GM19438 (cell line): ENCODE measurements around the gene GPR176.

Experiments used
- ATAC-seq: cut with Tn5 transposase; IDR thresholded peaks from one replicate; pipeline ENCODE4 v1.9.1; 2021; ENCODE audit warnings: low read depth; ENCODE audit not compliant: unreplicated experiment

GPR176 gene

DNA sequence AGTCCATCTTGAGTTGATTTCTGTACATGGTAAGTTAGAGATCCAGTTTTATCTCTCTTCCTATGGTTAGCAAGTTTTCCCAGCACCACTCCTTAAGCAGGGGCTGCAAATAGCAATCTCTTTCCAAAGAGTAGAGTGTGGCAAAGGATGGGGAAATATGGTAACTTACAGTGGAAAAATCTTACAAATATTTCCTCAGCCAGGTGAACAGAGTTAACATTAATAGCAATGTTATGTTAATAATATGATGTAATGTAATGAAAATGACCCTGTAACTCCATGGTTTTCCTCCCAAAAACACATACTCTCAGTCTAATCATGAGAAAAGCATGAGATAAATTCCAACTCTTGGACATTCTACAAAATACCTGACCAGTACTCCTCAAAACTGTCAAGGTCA lies 167.8 kb downstream of the GPR176 start:
- ATAC-seq: no peak
